ENCODE data around the gene MAML3.
A peak's percentile ranks its signal among the peaks of the same experiment; 100 is the strongest.

Gene MAML3

DNA sequence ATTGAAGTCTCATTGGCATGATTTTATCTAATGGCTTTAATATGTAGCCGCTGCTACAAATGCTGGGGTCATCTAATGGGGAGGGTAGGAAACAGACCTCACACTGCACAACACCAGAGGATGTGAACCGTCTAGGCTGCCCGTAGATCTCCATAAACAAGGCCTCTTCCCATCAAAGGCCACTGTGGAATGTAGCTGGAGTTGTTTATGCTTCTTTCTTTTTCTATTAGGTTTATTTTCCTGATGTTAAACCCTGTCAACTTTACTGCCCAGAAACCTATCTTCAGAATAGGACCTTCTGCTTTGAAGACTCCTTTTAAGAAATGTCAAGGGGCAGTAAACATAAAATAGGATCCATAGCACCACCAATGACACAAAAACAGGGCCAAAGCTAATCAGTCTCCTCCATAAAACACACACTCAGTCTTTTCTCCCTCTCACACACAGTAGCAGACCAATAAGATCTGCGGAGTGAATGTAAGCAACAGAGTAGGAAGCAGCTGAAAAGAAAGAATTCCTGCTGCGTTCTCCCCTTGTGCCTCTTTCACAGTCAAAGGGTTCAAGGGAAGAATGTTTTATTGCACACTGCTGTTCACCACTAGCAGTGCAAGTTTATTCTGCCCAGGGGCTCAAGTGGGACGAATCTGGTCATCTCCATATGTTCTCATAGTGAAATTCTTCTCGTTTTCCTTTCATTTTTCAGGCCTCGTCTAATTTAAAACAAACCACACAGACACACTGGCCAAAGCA is 72.2 kb downstream of the MAML3 start:
- Mint-ChIP-seq H3K9me3 (no peaks in the 10 kb centered on the region), H3K27me3 (peaks cover 0 to 5% of the 10 kb centered on the region in 2 donors), H3K36me3 (no peaks in the 10 kb centered on the region), H3K4me1 (peaks cover 12 to 14% of the 10 kb centered on the region in 2 donors), H3K4me3 (no peak overlapping the region), H3K27ac (peak overlapping the region; percentile 51)
- DNase-seq, result no peak
- ATAC-seq (replicated peaks), result no peak

GRCh38 chr4:140080883-140081282 is 73.1 kb downstream of the MAML3 start:
- no peak for DNase-seq
- peaks cover 14% of the 10 kb centered on the region in 2 donors for H3K4me1 Mint-ChIP-seq
- no peak overlapping the region for H3K4me3 Mint-ChIP-seq
- H3K27me3 Mint-ChIP-seq, result peaks cover 0 to 5% of the 10 kb centered on the region in 2 donors
- peak; percentile 53 to 86 for ATAC-seq (replicated peaks)
- H3K27ac Mint-ChIP-seq, result no peak overlapping the region
- no peaks in the 10 kb centered on the region for H3K36me3 Mint-ChIP-seq
- H3K9me3 Mint-ChIP-seq, result no peaks in the 10 kb centered on the region

DNA sequence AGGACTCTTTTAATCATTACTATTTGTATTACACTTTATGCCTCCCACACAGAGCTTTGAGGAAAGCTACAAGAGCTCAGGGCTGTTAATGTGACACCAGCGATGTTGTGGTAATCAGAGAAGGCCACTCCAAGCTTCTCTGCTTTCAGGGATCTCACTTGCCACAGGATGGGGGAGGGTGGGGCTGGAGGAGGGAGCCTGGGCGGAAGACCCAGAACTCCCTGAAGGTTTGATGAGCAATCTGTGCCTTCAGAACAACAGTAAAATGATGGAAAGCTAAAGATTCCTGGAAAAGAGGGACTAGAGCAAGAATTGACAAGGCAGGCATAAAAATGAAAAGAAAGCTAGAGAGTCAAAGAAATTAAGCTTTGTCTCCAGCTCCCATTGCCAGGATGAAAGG is 75.6 kb downstream of the MAML3 start:
- ATAC-seq (replicated peaks) (no peak), DNase-seq (no peak)
- no peaks in the 10 kb centered on the region for H3K9me3 Mint-ChIP-seq
- no peak overlapping the region for H3K4me3 Mint-ChIP-seq
- peaks cover 12 to 14% of the 10 kb centered on the region in 2 donors for H3K4me1 Mint-ChIP-seq
- peaks cover 2 to 5% of the 10 kb centered on the region in 2 donors for H3K27me3 Mint-ChIP-seq
- no peaks in the 10 kb centered on the region for H3K36me3 Mint-ChIP-seq
- no peak overlapping the region for H3K27ac Mint-ChIP-seq

GRCh38 chr4:140076307-140076706 is 77.7 kb downstream of the MAML3 start:
- no peak overlapping the region for H3K27ac Mint-ChIP-seq
- no peak for DNase-seq
- ATAC-seq (replicated peaks), result no peak
- no peak overlapping the region for H3K4me3 Mint-ChIP-seq
- no peaks in the 10 kb centered on the region for H3K9me3 Mint-ChIP-seq
- no peaks in the 10 kb centered on the region for H3K36me3 Mint-ChIP-seq
- H3K4me1 Mint-ChIP-seq, result peaks cover 12 to 18% of the 10 kb centered on the region in 2 donors
- peaks cover 3 to 5% of the 10 kb centered on the region in 2 donors for H3K27me3 Mint-ChIP-seq

GRCh38 chr4:140071806-140072205 is 82.2 kb downstream of the MAML3 start:
- Mint-ChIP-seq H3K4me1 (peaks cover 21% of the 10 kb centered on the region in 2 donors), H3K27ac (peak overlapping the region; percentile 65), H3K9me3 (no peaks in the 10 kb centered on the region), H3K27me3 (peaks cover 11 to 15% of the 10 kb centered on the region in 2 donors), H3K4me3 (peak overlapping the region; percentile 27 to 40), H3K36me3 (no peaks in the 10 kb centered on the region)
- DNase-seq (peak; percentile 58), ATAC-seq (replicated peaks) (peak; percentile 97)

- DNase-seq, result no peak
- Mint-ChIP-seq H3K9me3 (no peaks in the 10 kb centered on the region), H3K4me3 (peak overlapping the region; percentile 41 to 58), H3K4me1 (peaks cover 19 to 21% of the 10 kb centered on the region in 2 donors), H3K27ac (peak overlapping the region; percentile 11), H3K27me3 (peaks cover 11 to 15% of the 10 kb centered on the region in 2 donors), H3K36me3 (no peaks in the 10 kb centered on the region)
- no peak for ATAC-seq (replicated peaks)
These were observed 83.0 kb downstream of the MAML3 start for GRCh38 chr4:140070973-140071372.

GRCh38 chr4:140070366-140070765 is 83.6 kb downstream of the MAML3 start:
- no peak overlapping the region for H3K27ac Mint-ChIP-seq
- H3K4me1 Mint-ChIP-seq, result peaks cover 19 to 21% of the 10 kb centered on the region in 2 donors
- no peaks in the 10 kb centered on the region for H3K9me3 Mint-ChIP-seq
- ATAC-seq (replicated peaks), result peak in 1 of 2 donors; percentile 30
- DNase-seq, result no peak
- H3K27me3 Mint-ChIP-seq, result peaks cover 11 to 15% of the 10 kb centered on the region in 2 donors
- H3K36me3 Mint-ChIP-seq, result no peaks in the 10 kb centered on the region
- peak overlapping the region; percentile 41 to 58 for H3K4me3 Mint-ChIP-seq

DNA sequence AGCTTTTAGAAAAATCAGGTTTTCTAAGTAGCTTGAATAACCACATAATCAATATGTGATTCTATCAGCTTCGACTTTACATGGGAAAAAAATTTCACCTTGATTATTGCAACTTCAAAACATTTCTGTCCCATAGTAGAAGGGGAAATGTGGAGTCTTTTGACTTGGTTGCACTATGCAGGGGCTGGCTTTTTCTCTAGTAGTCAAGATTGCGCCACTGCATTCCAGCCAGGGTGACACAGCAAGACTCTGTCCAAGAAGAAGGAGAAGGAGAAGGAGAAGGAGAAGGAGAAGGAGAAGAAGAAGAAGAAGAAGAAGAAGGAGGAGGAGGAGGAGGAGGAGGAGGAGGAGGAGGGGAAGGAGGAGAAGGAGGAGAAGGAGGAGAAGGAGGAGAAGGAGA is 84.9 kb downstream of the MAML3 start:
- Mint-ChIP-seq H3K27me3 (peaks cover 11 to 15% of the 10 kb centered on the region in 2 donors), H3K9me3 (no peaks in the 10 kb centered on the region), H3K4me1 (peaks cover 19 to 21% of the 10 kb centered on the region in 2 donors), H3K27ac (no peak overlapping the region), H3K4me3 (no peak overlapping the region), H3K36me3 (no peaks in the 10 kb centered on the region)
- ATAC-seq (replicated peaks) (no peak), DNase-seq (no peak)

GRCh38 chr4:140068271-140068670 is 85.7 kb downstream of the MAML3 start:
- Mint-ChIP-seq H3K9me3 (no peaks in the 10 kb centered on the region), H3K27ac (no peak overlapping the region)

GRCh38 chr4:140066031-140066930 is 87.7 kb downstream of the MAML3 start:
- Mint-ChIP-seq H3K36me3 (no peaks in the 10 kb centered on the region), H3K4me1 (peaks cover 14 to 26% of the 10 kb centered on the region in 2 donors), H3K27me3 (peaks cover 8 to 20% of the 10 kb centered on the region in 2 donors), H3K4me3 (no peak overlapping the region), H3K27ac (no peak overlapping the region), H3K9me3 (no peaks in the 10 kb centered on the region)
- no peak for ATAC-seq (replicated peaks)
- DNase-seq, result no peak

More at GRCh38 chr4:140068271-140068670, 85.7 kb downstream of the MAML3 start:
- no peak overlapping the region for H3K4me3 Mint-ChIP-seq
- H3K36me3 Mint-ChIP-seq, result no peaks in the 10 kb centered on the region
- ATAC-seq (replicated peaks) (no peak), DNase-seq (no peak)
- peaks cover 19 to 24% of the 10 kb centered on the region in 2 donors for H3K4me1 Mint-ChIP-seq
- H3K27me3 Mint-ChIP-seq, result peaks cover 8 to 19% of the 10 kb centered on the region in 2 donors

DNA sequence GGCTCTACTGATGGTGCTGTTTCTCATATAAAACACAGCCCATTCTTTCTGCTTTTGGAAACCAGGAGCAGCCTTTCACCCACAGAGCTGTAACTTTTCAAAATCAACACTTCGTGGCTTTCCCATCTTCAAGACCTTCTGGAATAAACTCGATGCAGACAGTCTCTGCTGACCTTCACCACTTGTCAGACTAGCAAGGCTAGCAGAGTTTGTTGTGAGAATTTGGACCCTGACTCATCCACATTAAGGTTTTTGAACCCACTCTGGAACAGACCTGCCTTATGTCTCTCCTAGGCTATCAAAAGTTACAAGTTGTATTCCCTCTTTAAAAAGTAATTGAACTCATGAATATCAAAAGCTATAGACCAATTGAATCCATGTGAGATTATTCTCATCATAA is 88.6 kb downstream of the MAML3 start:
- Mint-ChIP-seq H3K4me3 (no peak overlapping the region), H3K36me3 (no peaks in the 10 kb centered on the region), H3K27ac (no peak overlapping the region), H3K4me1 (peaks cover 5 to 17% of the 10 kb centered on the region in 2 donors), H3K27me3 (peaks cover 8 to 12% of the 10 kb centered on the region in 2 donors), H3K9me3 (no peaks in the 10 kb centered on the region)
- no peak for DNase-seq
- ATAC-seq (replicated peaks), result no peak

- Mint-ChIP-seq H3K27me3 (peaks cover 0 to 5% of the 10 kb centered on the region in 2 donors), H3K4me3 (no peak overlapping the region), H3K4me1 (peaks cover 5 to 23% of the 10 kb centered on the region in 2 donors), H3K27ac (no peak overlapping the region), H3K9me3 (no peaks in the 10 kb centered on the region), H3K36me3 (no peaks in the 10 kb centered on the region)
- no peak for DNase-seq
- peak; percentile 72 to 80 for ATAC-seq (replicated peaks)
These were observed 92.2 kb downstream of the MAML3 start for GRCh38 chr4:140061659-140062289.

- DNase-seq (no peak), ATAC-seq (replicated peaks) (no peak)
- peaks cover 5 to 26% of the 10 kb centered on the region in 2 donors for H3K4me1 Mint-ChIP-seq
- no peaks in the 10 kb centered on the region for H3K9me3 Mint-ChIP-seq
- no peaks in the 10 kb centered on the region for H3K36me3 Mint-ChIP-seq
- H3K4me3 Mint-ChIP-seq, result no peak overlapping the region
- peaks cover 0 to 5% of the 10 kb centered on the region in 2 donors for H3K27me3 Mint-ChIP-seq
- H3K27ac Mint-ChIP-seq, result no peak overlapping the region
These were observed 92.8 kb downstream of the MAML3 start for GRCh38 chr4:140061194-140061593.

DNA sequence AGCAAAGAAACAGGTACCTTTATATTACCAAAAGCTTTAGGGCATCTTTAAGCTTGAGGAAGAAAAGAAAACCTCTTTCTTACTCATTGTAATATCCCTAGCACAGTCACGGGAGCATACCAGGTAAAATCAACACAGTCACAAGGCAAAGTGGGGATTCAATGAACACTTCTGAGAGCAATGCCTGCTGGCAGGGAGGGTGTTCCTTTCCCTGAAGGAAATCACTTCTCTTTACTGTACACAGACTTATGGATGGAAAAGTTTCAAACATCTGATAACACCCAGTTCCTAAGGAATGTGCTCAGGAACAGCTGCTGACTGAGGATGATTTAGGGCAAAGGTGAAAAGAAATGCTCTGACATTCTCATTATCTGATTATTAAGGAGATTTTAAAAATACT is 94.8 kb downstream of the MAML3 start:
- Mint-ChIP-seq H3K9me3 (no peaks in the 10 kb centered on the region), H3K4me3 (no peak overlapping the region), H3K27ac (no peak overlapping the region), H3K36me3 (no peaks in the 10 kb centered on the region), H3K4me1 (peaks cover 14 to 42% of the 10 kb centered on the region in 2 donors), H3K27me3 (peaks cover 0 to 5% of the 10 kb centered on the region in 2 donors)
- ATAC-seq (replicated peaks), result no peak
- no peak for DNase-seq

Measured in stimulated activated naive B cell treated with anti-CD40 and anti-IgM and Interleukin-4, amounts not matched to agents 10 μg/mL and 1 μg/mL and 100 μg/mL, for 72 hours (primary cell).